GM19238 (cell line): ENCODE data around the gene MVB12A.

ENCODE experiments used
- DNase-seq: peaks from one replicate; pipeline ENCODE4 v3.0.0; 2011; ENCODE audit warnings: low spot score; ENCODE audit not compliant: insufficient read length

MVB12A gene

GRCh38 chr19:17441241-17442021 is 21.6 kb downstream of the MVB12A start:
- no peak for DNase-seq

DNA sequence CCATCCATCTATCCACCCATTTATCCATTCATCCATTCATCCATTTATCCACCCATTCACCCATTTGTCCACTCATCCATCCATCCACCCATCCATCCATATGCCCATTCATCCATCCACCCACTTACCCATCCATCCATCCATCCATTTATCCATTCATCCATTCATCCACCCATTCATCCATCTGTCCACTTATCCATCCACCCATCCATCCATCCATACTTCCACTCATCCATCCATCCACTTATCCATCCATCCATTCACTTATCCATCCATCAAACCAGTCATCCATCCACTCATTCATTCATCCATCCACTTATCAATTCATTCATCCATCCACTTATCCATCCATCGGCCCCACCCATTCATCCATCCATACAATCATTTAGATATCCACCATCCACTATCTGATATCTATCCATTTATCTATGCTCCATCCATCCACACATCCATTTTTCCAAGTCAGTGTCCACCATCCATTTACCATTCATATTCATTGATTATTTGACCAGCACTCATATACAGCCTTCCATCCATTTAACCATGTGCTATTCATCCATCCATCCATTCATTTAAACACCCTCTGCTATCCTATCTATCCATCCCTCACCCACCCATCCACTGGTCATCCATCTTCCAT is 25.8 kb downstream of the MVB12A start:
- no peak for DNase-seq

DNA sequence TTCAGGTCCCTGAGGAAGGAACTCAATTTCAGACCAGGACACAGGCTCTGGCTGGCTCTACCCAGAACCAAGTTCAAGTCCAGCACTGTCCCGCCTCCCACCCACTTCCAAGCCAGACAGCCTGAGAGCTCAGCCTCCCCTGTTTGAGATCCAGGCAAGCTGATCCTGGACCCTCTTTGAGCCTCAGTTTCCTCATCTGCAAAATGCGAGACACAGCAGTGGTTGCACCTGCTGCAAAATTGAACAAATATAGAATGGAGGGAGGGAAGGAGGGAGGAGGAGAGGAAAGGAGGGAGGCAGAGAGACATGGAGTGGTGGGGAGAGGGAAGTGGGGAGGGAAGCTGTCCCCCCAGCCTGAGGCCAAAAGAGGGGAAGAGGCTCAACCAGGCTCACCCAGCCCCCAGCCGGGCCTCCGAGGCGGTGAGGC is 27.9 kb downstream of the MVB12A start:
- DNase-seq: no peak

DNA sequence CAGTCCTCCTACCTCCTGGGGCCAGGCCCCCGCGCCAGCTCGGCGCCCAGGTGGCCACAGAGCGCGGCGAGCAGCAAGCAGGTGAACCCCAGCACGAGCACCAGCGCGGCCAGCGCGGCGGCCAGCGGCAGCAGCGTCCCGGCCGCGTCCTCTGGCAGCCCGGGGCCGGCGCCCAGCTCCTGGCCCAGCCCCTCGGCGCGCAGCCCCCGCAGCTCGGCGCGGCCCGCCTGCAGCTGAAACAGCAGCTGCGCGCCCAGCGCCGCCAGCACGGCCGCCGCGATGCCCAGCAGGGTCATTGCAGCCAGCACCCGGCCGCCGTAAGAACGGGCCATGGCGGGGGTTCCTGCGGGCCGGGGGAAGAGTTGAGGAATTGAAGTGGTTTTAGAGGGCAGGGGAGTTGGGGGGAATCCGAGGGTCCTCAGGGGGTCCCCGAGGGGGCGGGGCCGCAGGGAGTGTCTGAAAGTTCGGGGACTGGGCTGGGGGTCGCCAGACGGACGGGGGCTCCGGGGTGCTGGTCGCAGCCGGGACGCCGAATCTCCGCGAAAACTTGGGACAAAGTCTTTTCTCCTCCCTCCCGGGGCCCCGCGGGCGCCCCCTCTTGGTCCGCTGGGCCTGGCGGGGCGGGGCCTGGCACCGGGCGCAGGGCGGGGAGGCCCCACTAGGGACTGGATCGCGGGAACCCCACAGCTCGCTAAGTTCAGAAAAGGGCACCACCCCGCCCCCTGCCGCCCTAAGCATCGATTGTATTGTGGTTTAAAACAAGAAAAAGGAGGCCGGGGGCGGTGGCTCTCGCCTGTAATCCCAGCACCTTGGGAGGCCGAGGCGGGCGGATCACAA is 28.5 kb downstream of the MVB12A start, which contains the start of gene TMEM221:
Gene TMEM221 (minus strand): TSS at position 538 of the 837 bp plus-strand sequence. CDS start 206 bp downstream, at position 332.
- no peak for DNase-seq

DNA sequence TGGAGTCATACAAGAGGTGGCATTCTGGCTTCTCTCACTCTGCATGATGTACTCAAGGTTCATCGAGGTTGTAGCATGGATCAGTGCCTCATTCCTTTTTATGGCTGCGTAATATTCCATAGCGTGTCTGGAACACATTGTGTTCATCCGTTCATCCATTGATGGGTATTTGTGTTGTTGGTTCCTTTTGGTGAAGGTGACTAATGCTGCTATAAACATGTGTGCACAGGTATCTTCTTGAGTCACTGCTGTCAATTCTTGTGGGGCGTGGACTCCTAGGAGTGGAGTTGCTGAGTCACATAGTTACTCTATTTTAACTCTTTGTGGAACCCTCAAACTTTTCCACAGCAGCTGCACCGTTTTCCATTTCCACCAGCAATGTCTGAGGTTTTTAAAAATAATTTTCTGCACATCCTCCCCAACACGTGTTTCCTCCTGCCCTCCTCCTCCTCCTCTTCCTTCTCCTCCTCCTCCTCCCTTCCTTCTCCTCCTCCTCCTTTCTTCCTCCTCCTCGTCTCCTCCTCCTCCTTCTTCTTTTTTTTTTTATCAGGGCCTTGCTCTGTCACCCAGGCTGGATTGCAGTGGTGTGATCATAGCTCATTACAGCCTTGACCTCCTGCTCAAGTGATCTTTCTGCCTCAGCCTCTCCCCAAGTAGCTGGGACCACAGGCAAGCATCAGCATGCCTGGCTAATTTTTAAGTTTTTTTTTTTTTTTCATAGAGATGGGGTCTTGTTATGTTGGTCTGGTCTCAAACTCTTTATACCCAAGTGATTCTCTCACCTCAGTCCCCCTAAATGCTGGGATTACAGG is 30.6 kb downstream of the MVB12A start:
- no peak for DNase-seq

GRCh38 chr19:17451820-17452219 is 32.0 kb downstream of the MVB12A start:
- no peak for DNase-seq

GRCh38 chr19:17454576-17455071 is 34.8 kb downstream of the MVB12A start:
- no peak for DNase-seq

DNA sequence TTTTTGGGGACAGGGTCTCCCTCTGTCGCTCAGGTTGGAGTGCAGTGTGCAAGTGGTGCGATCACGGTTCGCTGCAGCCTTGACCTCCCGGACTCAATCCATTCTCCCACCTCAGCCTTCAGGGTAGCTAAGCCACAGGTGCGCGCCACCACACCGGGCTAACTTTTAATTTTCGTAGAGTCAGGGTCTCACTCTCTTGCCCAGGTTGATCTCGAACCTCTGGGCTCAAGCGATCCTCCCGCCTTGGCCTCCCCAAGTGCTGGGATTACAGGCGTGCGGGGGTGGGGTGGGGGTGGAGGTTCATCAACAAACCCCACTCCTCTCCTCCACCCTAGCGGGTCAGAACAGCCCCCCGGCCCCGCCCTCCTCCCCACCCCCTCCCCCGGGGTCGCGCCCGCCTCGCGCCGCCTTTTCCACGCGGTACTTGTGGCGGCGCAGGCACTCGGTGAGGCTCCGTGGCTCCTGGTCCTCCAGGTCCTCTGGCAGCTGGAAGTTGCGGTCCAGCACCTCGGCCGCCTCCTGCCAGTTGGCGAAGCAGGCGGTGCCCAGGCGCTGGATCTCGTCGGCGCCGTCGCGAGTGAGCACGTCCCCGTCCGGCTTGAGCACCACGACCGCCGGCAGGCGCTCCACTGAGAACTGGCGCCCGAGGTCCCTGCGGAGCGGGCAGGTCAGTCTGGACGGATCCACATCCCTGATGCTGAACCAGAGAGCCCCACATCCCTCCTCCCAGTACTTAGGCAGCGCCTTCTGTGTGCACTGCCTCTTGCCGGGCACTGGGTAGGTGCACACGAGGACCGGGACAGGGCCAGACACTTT is 35.7 kb downstream of the MVB12A start:
- DNase-seq: no peak

GRCh38 chr19:17456127-17456526 is 36.3 kb downstream of the MVB12A start:
- DNase-seq: no peak

DNA sequence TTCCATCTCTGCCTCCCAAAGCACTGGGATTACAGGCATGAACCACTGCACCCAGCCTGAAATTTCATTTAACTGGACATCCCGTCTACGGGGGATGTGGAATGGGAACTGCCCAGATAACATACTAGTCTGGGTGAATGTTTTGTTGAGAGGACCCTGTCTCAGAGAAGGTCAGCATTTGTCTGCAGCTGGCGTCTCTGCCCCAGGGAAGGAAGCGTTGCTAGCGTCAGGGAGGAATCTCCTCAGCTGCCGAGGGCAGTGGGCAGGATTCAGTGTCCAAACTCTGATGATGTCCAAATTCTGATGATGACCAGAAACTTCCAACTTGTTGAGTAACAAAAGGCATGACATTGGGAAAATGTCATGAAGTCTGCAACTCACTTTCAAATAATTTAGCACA is 37.8 kb downstream of the MVB12A start:
- DNase-seq: no peak

GRCh38 chr19:17458970-17459369 is 39.1 kb downstream of the MVB12A start:
- no peak for DNase-seq

DNA sequence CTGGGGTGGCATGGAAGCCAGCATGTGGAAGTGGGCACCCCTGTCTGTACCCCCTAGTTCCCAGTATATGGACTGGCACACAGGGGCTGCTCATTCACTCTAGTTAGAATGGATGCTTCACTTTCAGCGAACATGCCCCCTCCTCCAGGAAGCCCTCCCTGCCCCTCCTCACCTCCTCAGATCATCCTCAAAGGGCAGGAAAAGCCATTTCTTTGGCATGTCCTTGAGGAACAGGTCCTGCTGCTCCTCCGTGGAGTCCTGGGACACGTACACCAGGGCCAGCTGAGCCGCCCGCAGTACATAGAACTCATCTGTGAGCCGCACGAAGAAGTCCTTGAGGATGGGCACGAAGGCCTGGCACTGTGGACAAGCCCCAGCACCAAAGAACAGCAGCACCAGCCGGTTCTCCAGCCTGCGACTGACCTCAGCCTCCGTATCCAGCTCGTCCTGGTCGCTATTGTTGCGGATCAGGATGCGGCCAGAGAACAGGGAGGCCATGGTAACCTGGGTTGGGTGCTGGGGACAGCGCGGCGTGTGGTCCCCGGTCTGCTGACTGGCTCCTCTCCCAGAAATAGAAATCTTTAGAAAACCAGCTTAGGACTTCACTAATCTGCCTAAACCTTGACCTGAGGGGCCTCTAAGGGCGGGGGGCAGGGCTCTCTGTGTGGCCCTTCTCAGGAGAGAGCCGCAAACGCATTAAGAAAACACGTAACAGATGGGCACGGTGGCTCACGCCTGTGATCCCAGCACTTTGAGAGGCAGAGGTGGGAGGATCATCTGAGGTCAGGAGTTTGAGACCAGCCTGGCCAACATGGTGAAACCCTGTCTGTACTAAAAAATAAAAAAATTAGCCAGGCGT is 40.8 kb downstream of the MVB12A start, which contains the start of gene NXNL1:
Gene NXNL1 (minus strand): TSS at position 555 of the 859 bp plus-strand sequence. CDS start 57 bp downstream, at position 498.
- no peak for DNase-seq

DNA sequence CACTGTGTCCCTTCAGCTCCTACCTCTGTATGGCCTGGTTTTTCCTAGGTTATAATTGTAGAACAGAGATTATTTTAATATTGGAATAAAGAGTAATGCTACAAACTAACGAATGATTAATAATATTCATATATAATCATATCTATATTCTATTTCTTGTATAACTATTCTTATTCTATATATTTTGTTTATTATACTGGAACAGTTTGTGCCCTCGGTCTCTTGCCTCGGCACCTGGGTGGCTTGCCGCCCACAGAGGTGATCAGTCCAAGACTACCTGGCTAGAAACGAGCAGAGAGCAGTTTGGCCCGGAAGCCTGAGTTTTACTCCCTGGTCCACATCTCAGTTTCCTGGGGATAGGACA is 46.6 kb downstream of the MVB12A start:
- no peak for DNase-seq

DNA sequence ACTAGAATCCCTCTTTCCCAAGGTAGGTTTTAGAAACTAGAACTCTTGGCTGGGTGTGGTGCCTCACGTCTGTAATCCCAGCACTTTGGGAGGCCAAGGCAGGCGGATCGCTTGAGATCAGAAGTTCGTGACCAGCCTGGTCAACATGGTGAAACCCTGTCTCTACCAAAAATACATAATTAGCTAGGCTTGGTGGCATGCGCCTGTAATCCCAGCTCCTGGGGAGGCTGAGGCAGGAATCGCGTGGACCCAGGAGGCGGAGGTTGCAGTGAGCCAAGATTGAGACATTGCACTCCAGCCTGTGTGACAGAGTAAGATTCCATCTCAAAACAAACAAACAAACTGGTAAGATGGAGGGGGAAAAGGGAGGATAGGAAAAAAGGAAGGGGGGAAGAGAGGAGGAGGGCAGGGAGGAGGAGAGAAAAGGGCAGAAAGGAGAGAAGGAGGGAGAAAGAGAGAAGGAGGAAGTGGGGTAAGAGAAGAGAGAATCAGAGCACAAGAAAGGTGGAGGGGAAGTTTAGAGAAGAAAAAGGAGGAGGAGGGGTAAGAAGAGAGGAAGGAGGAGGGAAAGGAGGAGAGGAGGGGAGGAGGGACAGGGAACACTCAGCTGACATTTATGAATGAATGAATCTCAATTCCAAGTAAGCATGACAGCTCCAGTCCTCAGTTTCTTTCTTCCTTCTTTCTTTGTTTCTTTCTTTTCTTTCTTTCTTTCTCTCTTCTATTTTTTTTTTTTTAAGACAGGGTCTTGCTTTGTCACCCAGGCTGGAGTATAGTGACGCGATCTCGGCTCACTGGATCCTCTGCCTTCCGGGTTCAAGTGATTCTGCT is 47.8 kb downstream of the MVB12A start:
- DNase-seq: no peak

GRCh38 chr19:17468302-17469091 is 48.6 kb downstream of the MVB12A start:
- DNase-seq: no peak

DNA sequence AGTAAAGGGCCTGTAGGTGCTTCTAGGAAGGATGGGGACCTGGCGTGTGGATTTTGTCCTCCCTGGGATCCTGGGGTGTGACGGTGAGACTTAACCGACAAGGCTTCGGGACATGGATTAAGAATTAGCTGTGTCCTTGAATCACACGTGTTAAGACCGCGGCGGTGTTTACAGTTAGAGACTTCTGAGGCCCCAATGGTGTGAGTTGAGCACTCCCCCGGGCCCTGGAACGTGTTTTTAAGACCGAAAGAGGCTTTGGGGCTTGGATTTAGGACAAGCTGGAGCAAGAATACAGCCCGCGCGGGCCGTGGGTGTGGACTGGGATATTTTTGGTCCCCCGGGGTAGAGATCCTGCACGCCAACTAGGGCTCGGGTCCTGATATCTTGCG is 49.2 kb downstream of the MVB12A start:
- DNase-seq: no peak

DNA sequence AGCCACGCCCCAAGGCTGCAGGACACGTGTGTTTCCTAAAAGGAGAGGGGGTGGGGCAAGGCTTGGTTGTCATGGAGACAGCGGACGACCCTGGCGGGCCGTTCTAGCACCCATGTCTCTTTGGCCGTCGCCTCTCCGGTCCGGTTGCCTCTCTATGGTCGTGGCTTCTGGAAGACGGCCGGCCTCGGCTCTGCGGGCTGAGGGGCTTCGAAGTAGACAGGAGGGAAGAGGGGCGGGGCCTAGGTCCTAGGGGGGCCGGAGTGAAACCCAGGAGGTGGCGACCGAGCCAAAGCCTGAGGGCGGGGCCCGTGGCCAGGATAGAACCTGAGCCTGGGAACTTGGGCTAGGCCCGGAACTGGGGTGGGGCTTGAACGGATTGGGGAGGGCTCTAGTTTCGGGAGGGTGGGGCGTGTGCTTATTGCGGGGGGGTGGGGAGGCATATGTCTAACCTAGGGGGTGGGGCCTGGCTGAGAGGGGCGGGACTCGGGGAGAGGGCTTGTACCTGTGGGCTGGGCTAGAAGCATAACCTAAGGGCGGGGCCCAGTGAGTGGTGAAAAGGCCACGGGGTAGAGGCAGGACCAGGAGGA is 49.7 kb downstream of the MVB12A start:
- DNase-seq: peak; percentile 69
